ENCODE results near the gene ZMYND10.

ZMYND10 gene

GRCh38 chr3:50330330-50330729 is 15.2 kb downstream of the ZMYND10 start:
- intact Hi-C loops (cut with DNase I) = no loop called here
- DNase-seq = no peak

- intact Hi-C loops (cut with DNase I) = loop anchor here (10.0 kb wide), 1 partner anchor 53 kb away; the partner anchor contains the start of gene LSMEM2
- peak; percentile 96 to 100 (median 98) for DNase-seq
Observed at GRCh38 chr3:50327943-50328691, 17.4 kb downstream of the ZMYND10 start, which contains the start of gene TUSC2. TSS of gene TUSC2 (minus strand) at chr3:50328223. CDS start at chr3:50328099, 124 bp downstream.

- no peak for DNase-seq
- intact Hi-C loops (cut with DNase I) = loop anchor here (10.0 kb wide), 1 partner anchor 52 kb away; the partner anchor contains the start of gene LSMEM2
Observed at GRCh38 chr3:50327129-50327528, 18.4 kb downstream of the ZMYND10 start.

GRCh38 chr3:50326182-50326541 is 19.4 kb downstream of the ZMYND10 start:
- intact Hi-C loops (cut with DNase I) = loop anchor here (10.0 kb wide), 1 partner anchor 51 kb away; the partner anchor contains the start of gene LSMEM2
- DNase-seq = no peak

- intact Hi-C loops (cut with DNase I) = loop anchor here (10.0 kb wide), 1 partner anchor 51 kb away; the partner anchor contains the start of gene LSMEM2
- no peak for DNase-seq
Observed at GRCh38 chr3:50325497-50326181, 19.9 kb downstream of the ZMYND10 start.

- intact Hi-C loops (cut with DNase I) = loop anchor here (10.0 kb wide), 1 partner anchor 50 kb away; the partner anchor contains the start of gene LSMEM2
- DNase-seq = no peak
Observed at GRCh38 chr3:50325113-50325480, 20.4 kb downstream of the ZMYND10 start.

- DNase-seq = peak; percentile 61 to 95 (median 73)
- intact Hi-C loops (cut with DNase I) = loop anchor here (10.0 kb wide), 1 partner anchor 50 kb away; the partner anchor contains the start of gene LSMEM2
Observed at GRCh38 chr3:50324351-50325112, 21.0 kb downstream of the ZMYND10 start.

- DNase-seq = no peak
- intact Hi-C loops (cut with DNase I) = loop anchor here (10.0 kb wide), 1 partner anchor 49 kb away; the partner anchor contains the start of gene LSMEM2
Observed at GRCh38 chr3:50323614-50324199, 21.8 kb downstream of the ZMYND10 start.

GRCh38 chr3:50323092-50323600 is 22.4 kb downstream of the ZMYND10 start:
- intact Hi-C loops (cut with DNase I) = loop anchor here (10.0 kb wide), 1 partner anchor 48 kb away; the partner anchor contains the start of gene LSMEM2
- no peak for DNase-seq

- DNase-seq = no peak
- intact Hi-C loops (cut with DNase I) = loop anchor here (10.0 kb wide), 1 partner anchor 48 kb away; the partner anchor contains the start of gene LSMEM2
Observed at GRCh38 chr3:50322386-50323091, 23.0 kb downstream of the ZMYND10 start, which contains the start of gene HYAL2. TSS of gene HYAL2 (minus strand) at chr3:50322745. CDS start at chr3:50320489, 2,256 bp downstream.

- intact Hi-C loops (cut with DNase I) = loop anchor here (10.0 kb wide), 1 partner anchor 47 kb away; the partner anchor contains the start of gene LSMEM2
- DNase-seq = no peak
Observed at GRCh38 chr3:50322115-50322385, 23.5 kb downstream of the ZMYND10 start.

GRCh38 chr3:50321336-50322114 is 24.0 kb downstream of the ZMYND10 start:
- peak; percentile 84 to 99 (median 90) for DNase-seq
- intact Hi-C loops (cut with DNase I) = loop anchor here (2.0 to 10.0 kb wide), 3 partner anchors 21 to 95 kb away; partner anchors contain the start of gene LSMEM2

GRCh38 chr3:50320853-50321335 is 24.6 kb downstream of the ZMYND10 start:
- intact Hi-C loops (cut with DNase I) = loop anchor here (2.0 to 10.0 kb wide), 3 partner anchors 20 to 94 kb away; partner anchors contain the start of gene LSMEM2
- peak; percentile 70 to 97 (median 78) for DNase-seq

- intact Hi-C loops (cut with DNase I) = loop anchor here (2.0 to 10.0 kb wide), 3 partner anchors 19 to 93 kb away; partner anchors contain the start of gene LSMEM2
- no peak for DNase-seq
Observed at GRCh38 chr3:50319894-50320625, 25.5 kb downstream of the ZMYND10 start.

- intact Hi-C loops (cut with DNase I) = no loop called here
- no peak for DNase-seq
Observed at GRCh38 chr3:50319181-50319893, 26.2 kb downstream of the ZMYND10 start.

- DNase-seq = peak in 1 of 10 donors; percentile 67
- intact Hi-C loops (cut with DNase I) = no loop called here
Observed at GRCh38 chr3:50318615-50319014, 26.9 kb downstream of the ZMYND10 start.

GRCh38 chr3:50318163-50318562 is 27.4 kb downstream of the ZMYND10 start:
- peak in 1 of 10 donors; percentile 74 for DNase-seq

More at GRCh38 chr3:50318163-50318562, 27.4 kb downstream of the ZMYND10 start:
- intact Hi-C loops (cut with DNase I) = no loop called here

Measured in posterior cingulate gyrus (tissue), 11 donors.